ENCODE results near the gene AKAP8. TPM values are rescaled to one million over a fixed set of nuclear protein-coding genes. Genes with fewer than 3 reads are reported as not detected.

AKAP8 gene
- total RNA-seq, 1 experiment from 2014 or later: 50.8 TPM

GRCh38 chr19:15324791-15325519 lies 54.6 kb downstream of the AKAP8 start:
- no peaks in the 10 kb centered on the region for H3K9me3 ChIP-seq (ENCODE audit: control insufficient read depth, insufficient read depth, low read depth, low read length)
- no peaks in the 10 kb centered on the region for H3K36me3 ChIP-seq (ENCODE audit: control insufficient read depth, insufficient read depth, low read length)
- intact Hi-C loops (cut with micrococcal nuclease; ENCODE audit: unreplicated experiment) (no loop called here), in situ Hi-C loops (cut with HindIII; ENCODE audit: low pct_unique_long_range_greater_than_20kb, low sequenced_read_pairs) (no loop called here)
- TF ChIP-seq, protein P1, sequence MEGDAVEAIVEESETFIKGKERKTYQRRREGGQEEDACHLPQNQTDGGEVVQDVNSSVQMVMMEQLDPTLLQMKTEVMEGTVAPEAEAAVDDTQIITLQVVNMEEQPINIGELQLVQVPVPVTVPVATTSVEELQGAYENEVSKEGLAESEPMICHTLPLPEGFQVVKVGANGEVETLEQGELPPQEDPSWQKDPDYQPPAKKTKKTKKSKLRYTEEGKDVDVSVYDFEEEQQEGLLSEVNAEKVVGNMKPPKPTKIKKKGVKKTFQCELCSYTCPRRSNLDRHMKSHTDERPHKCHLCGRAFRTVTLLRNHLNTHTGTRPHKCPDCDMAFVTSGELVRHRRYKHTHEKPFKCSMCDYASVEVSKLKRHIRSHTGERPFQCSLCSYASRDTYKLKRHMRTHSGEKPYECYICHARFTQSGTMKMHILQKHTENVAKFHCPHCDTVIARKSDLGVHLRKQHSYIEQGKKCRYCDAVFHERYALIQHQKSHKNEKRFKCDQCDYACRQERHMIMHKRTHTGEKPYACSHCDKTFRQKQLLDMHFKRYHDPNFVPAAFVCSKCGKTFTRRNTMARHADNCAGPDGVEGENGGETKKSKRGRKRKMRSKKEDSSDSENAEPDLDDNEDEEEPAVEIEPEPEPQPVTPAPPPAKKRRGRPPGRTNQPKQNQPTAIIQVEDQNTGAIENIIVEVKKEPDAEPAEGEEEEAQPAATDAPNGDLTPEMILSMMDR (IDR thresholded peaks at IDR 0.05): no peak
- TF ChIP-seq TCF7L2 (IDR thresholded peaks at IDR 0.05; ENCODE audit: low read depth, low read length) (no peak), POLR2AphosphoS5 (IDR thresholded peaks at IDR 0.05; ENCODE audit: low read depth, low read length) (no peak), SIN3A (IDR thresholded peaks at IDR 0.05; ENCODE audit: borderline replicate concordance, insufficient read depth, low read depth, low read length) (no peak)
- TF ChIP-seq, protein P2, sequence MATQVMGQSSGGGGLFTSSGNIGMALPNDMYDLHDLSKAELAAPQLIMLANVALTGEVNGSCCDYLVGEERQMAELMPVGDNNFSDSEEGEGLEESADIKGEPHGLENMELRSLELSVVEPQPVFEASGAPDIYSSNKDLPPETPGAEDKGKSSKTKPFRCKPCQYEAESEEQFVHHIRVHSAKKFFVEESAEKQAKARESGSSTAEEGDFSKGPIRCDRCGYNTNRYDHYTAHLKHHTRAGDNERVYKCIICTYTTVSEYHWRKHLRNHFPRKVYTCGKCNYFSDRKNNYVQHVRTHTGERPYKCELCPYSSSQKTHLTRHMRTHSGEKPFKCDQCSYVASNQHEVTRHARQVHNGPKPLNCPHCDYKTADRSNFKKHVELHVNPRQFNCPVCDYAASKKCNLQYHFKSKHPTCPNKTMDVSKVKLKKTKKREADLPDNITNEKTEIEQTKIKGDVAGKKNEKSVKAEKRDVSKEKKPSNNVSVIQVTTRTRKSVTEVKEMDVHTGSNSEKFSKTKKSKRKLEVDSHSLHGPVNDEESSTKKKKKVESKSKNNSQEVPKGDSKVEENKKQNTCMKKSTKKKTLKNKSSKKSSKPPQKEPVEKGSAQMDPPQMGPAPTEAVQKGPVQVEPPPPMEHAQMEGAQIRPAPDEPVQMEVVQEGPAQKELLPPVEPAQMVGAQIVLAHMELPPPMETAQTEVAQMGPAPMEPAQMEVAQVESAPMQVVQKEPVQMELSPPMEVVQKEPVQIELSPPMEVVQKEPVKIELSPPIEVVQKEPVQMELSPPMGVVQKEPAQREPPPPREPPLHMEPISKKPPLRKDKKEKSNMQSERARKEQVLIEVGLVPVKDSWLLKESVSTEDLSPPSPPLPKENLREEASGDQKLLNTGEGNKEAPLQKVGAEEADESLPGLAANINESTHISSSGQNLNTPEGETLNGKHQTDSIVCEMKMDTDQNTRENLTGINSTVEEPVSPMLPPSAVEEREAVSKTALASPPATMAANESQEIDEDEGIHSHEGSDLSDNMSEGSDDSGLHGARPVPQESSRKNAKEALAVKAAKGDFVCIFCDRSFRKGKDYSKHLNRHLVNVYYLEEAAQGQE (IDR thresholded peaks at IDR 0.05; ENCODE audit: insufficient read depth in 1 of 2, low read depth in 2 of 2, low read length in 1 of 2): no peak
- DNase-seq (ENCODE audit: low read depth, low spot score): no peak
- peaks cover 52% of the 10 kb centered on the region for H3K4me1 ChIP-seq (ENCODE audit: control insufficient read depth, insufficient read depth, low read length)
- CTCF ChIA-PET: interaction anchor here (0.5 kb wide), 1 partner anchor 59 kb away, joined by 9 read pairs; no protein-coding TSS in a partner anchor
- 0 out of 2 replicates have a peak, but pooled peaks have one; percentile 29 for ATAC-seq
- no peak overlapping the region for H3K27ac ChIP-seq (ENCODE audit: low read length)
- no TSS peak for BruUV-seq (replicated peaks)
- POLR2A ChIA-PET: interaction anchor here (0.6 kb wide), 1 partner anchor 658 kb away, joined by 3 read pairs; no protein-coding TSS in a partner anchor
- no peaks in the 10 kb centered on the region for H3K27me3 ChIP-seq (ENCODE audit: control insufficient read depth, insufficient read depth, low read length)
- H3K4me3 ChIP-seq (ENCODE audit: low read depth in 2 of 2, low read length in 2 of 2): no peak overlapping the region

DNA sequence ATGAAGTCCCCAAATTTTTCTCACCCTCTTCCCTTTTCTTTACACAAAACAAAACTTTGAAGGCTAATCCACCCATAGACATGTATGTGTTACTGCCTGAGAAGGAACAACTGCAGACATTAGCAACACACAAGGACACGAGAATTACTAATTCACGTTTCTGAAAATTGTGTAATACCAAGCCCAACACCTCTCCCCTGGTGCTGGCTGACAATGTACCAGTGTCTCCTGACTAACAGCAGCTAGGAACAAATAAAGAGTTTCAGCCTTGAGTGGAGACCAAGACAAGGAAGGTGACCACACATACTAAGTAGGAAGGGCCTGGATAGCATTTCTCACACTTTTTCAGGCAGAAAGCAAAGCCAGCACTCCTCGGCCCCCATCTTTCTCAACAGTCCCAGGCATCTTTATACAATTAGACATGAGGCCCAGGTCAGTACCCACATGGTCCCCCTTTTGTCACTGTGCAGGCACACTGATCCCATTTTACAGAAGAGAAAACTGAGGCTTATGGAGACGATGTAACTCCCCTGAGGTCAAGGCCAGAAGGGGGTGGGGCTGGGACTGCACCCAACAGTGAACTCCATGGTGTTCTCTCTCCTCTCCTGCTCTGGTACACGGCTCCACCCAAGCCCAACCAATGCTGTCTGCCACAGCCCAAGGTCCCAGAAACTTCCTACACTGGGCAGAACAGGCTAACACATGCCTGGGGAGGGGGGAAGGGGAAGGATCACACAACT lies 55.9 kb downstream of the AKAP8 start:
- H3K36me3 ChIP-seq (ENCODE audit: control insufficient read depth, insufficient read depth, low read length): no peaks in the 10 kb centered on the region
- H3K4me1 ChIP-seq (ENCODE audit: control insufficient read depth, insufficient read depth, low read length): peaks cover 50% of the 10 kb centered on the region
- ChIA-PET POLR2A (no interaction called here), CTCF (interaction anchor here (0.6 kb wide), 1 partner anchor 98 kb away, joined by 5 read pairs; no protein-coding TSS in a partner anchor)
- H3K4me3 ChIP-seq (ENCODE audit: low read depth in 2 of 2, low read length in 2 of 2): no peak overlapping the region
- no peaks in the 10 kb centered on the region for H3K27me3 ChIP-seq (ENCODE audit: control insufficient read depth, insufficient read depth, low read length)
- TF ChIP-seq, protein P2 (IDR thresholded peaks at IDR 0.05; ENCODE audit: insufficient read depth in 1 of 2, low read depth in 2 of 2, low read length in 1 of 2): no peak
- TF ChIP-seq POLR2AphosphoS5 (IDR thresholded peaks at IDR 0.05; ENCODE audit: low read depth, low read length) (no peak), SIN3A (IDR thresholded peaks at IDR 0.05; ENCODE audit: borderline replicate concordance, insufficient read depth, low read depth, low read length) (no peak), TCF7L2 (IDR thresholded peaks at IDR 0.05; ENCODE audit: low read depth, low read length) (no peak)
- TF ChIP-seq, protein P1 (IDR thresholded peaks at IDR 0.05): no peak
- H3K9me3 ChIP-seq (ENCODE audit: control insufficient read depth, insufficient read depth, low read depth, low read length): no peaks in the 10 kb centered on the region
- peak; percentile 64 for ATAC-seq
- BruUV-seq (replicated peaks): no TSS peak
- H3K27ac ChIP-seq (ENCODE audit: low read length): no peak overlapping the region
- in situ Hi-C loops (cut with HindIII; ENCODE audit: low pct_unique_long_range_greater_than_20kb, low sequenced_read_pairs): no loop called here
- DNase-seq (ENCODE audit: low read depth, low spot score): no peak
- intact Hi-C loops (cut with micrococcal nuclease; ENCODE audit: unreplicated experiment): no loop called here
